ENCODE results near the gene FBXO5.
A peak's percentile ranks its signal among the peaks of the same experiment; 100 is the strongest.

FBXO5 gene

GRCh38 chr6:152957796-152958195 is 25.0 kb downstream of the FBXO5 start:
- in situ Hi-C loops (cut with HindIII; ENCODE audit: low sequenced_read_pairs) = no loop called here
- TF ChIP-seq CTCF (IDR thresholded peaks at IDR 0.05; ENCODE audit: low read depth, low read length, missing control alignments) = no peak
- no peak for DNase-seq (ENCODE audit: low read depth)
- no peak overlapping the region for H3K4me3 ChIP-seq (ENCODE audit: low read depth, low read length)

GRCh38 chr6:152954443-152954842 is 28.4 kb downstream of the FBXO5 start:
- no peak for DNase-seq (ENCODE audit: low read depth)
- in situ Hi-C loops (cut with HindIII; ENCODE audit: low sequenced_read_pairs) = loop anchor here (5.0 kb wide), 1 partner anchor 92 kb away; no protein-coding TSS in a partner anchor
- H3K4me3 ChIP-seq (ENCODE audit: low read depth, low read length) = no peak overlapping the region
- no peak for TF ChIP-seq CTCF (IDR thresholded peaks at IDR 0.05; ENCODE audit: low read depth, low read length, missing control alignments)

GRCh38 chr6:152952866-152953509 is 29.9 kb downstream of the FBXO5 start:
- no peak overlapping the region for H3K4me3 ChIP-seq (ENCODE audit: low read depth, low read length)
- in situ Hi-C loops (cut with HindIII; ENCODE audit: low sequenced_read_pairs) = loop anchor here (5.0 kb wide), 1 partner anchor 91 kb away; no protein-coding TSS in a partner anchor
- peak; percentile 42 for TF ChIP-seq CTCF (IDR thresholded peaks at IDR 0.05; ENCODE audit: low read depth, low read length, missing control alignments)
- DNase-seq (ENCODE audit: low read depth) = peak; percentile 20

GRCh38 chr6:152952045-152952444 is 30.8 kb downstream of the FBXO5 start:
- TF ChIP-seq CTCF (IDR thresholded peaks at IDR 0.05; ENCODE audit: low read depth, low read length, missing control alignments) = no peak
- DNase-seq (ENCODE audit: low read depth) = peak; percentile 9
- in situ Hi-C loops (cut with HindIII; ENCODE audit: low sequenced_read_pairs) = loop anchor here (5.0 kb wide), 1 partner anchor 90 kb away; no protein-coding TSS in a partner anchor
- H3K4me3 ChIP-seq (ENCODE audit: low read depth, low read length) = no peak overlapping the region

- in situ Hi-C loops (cut with HindIII; ENCODE audit: low sequenced_read_pairs) = loop anchor here (5.0 kb wide), 1 partner anchor 88 kb away; no protein-coding TSS in a partner anchor
- no peak for TF ChIP-seq CTCF (IDR thresholded peaks at IDR 0.05; ENCODE audit: low read depth, low read length, missing control alignments)
- no peak for DNase-seq (ENCODE audit: low read depth)
- H3K4me3 ChIP-seq (ENCODE audit: low read depth, low read length) = no peak overlapping the region
These were observed 32.6 kb downstream of the FBXO5 start for GRCh38 chr6:152950240-152950639.

- peak; percentile 39 for DNase-seq (ENCODE audit: low read depth)
- in situ Hi-C loops (cut with HindIII; ENCODE audit: low sequenced_read_pairs) = no loop called here
- no peak overlapping the region for H3K4me3 ChIP-seq (ENCODE audit: low read depth, low read length)
- TF ChIP-seq CTCF (IDR thresholded peaks at IDR 0.05; ENCODE audit: low read depth, low read length, missing control alignments) = peak; percentile 60
These were observed 34.6 kb downstream of the FBXO5 start for GRCh38 chr6:152948150-152948768.
